ENCODE data around the gene GPR89B.
A peak's percentile ranks its signal among the peaks of the same experiment; 100 is the strongest.
"Not testable (repeated sequence)": the region's sequence is repeated elsewhere in the genome, so short reads cannot be mapped to it uniquely, and the experiment has no call there.

The GPR89B gene

GRCh38 chr1:147942563-147942962 is 14.3 kb downstream of the GPR89B start:
- not testable (repeated sequence) for DNase-seq

DNA sequence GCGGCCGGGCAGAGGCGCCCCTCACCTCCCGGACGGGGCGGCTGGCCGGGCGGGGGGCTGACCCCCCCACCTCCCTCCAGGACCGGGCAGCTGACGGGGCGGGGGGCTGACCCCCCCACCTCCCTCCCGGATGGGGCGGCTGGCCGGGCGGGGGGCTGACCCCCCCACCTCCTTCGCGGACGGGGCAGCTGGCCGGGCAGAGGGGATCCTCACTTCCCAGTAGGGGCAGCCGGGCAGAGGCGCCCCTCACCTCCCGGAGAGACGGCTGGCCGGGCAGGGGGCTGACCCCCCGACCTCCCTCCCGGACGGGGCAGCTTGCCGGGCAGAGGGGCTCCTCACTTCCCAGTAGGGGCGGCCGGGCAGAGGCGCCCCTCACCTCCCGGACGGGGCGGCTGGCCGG is 21.3 kb downstream of the GPR89B start:
- DNase-seq, result not testable (repeated sequence)

DNA sequence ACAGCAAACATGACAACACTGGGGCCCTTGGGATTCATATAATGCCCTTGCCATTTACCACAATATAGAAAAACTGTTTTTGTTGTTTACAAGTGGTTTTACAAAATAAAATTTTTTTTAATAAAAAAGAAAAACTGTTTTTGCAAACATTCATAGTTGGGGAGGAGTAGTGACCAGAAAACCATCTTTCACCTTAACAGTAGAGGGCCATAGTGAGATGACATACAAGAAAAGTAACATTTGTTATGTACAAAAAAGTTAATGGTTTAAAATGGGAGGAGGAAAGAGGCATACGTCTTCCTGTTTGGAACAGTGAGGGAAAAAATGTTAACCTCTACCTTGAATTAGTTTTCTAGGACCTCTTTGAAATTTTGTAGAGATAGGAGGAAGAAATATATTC is 30.7 kb downstream of the GPR89B start:
- not testable (repeated sequence) for DNase-seq

- not testable (repeated sequence) for DNase-seq
These were observed 31.5 kb downstream of the GPR89B start for GRCh38 chr1:147959680-147960079.

DNA sequence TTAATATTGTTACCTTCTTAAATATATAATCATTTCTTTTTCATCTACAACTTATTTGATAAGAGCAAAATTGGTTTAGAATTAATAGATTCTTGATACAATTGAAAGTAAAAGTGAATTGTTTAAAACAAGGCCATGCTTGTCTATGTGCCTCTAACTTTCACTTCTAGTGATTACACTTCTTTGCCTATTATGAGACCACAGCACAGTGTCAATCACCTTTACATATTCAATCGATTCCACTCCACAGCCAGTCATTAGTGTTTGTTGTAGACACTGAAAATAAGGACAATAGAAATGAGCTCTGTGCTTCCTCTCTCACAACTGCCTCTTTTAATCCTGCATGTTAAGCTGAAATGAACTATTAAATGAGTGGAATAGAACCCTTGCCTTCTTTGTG is 36.4 kb downstream of the GPR89B start:
- DNase-seq, result not testable (repeated sequence)

GRCh38 chr1:147966657-147967056 is 38.4 kb downstream of the GPR89B start:
- DNase-seq, result not testable (repeated sequence)

GRCh38 chr1:147978896-147979651 is 50.9 kb downstream of the GPR89B start:
- not testable (repeated sequence) for DNase-seq

GRCh38 chr1:147985374-147985773 is 57.2 kb downstream of the GPR89B start:
- DNase-seq, result not testable (repeated sequence)

DNA sequence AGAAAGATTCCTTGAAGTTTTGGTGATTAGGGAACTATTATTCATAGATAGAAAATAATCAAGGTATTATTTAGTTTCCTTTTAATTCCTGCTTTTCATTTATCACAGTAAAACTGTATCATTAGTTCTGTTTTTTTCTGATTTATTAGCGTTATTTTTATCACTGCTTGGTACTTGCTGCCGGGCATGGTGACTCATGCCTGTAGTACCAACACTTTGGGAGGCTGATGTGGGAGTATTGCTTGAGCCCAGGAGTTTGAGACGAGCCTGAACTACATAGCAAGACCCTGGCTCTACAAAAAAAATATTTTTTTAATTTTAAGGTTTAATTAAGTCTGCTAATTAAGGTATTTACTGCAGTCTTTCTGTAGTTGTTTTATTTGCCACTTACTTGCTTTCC is 59.7 kb downstream of the GPR89B start:
- DNase-seq, result not testable (repeated sequence)

GRCh38 chr1:147992916-147993315 is 64.7 kb downstream of the GPR89B start:
- DNase-seq, result not testable (repeated sequence)

GRCh38 chr1:147993400-147993799 is 65.2 kb downstream of the GPR89B start:
- DNase-seq, result not testable (repeated sequence)

GRCh38 chr1:147993825-147994615 is 65.8 kb downstream of the GPR89B start:
- not testable (repeated sequence) for DNase-seq

DNA sequence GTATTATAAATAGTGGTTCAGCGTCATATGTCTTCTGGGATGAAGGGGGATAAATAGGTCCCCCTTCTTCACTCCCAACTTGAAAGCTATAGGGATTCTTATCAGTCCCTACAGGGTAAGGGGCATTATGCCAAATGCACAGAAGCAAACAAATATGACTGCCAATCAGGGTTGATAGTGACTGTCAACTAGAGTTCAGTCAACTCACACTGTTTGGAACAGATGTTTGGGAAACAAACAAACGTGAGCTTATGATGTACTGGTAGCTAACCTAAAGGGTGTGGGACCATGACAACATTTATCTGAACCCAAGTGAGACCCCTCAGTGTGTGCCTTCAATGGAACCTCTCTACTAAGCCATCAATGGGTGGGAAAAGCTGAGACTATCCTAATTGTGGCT is 67.9 kb downstream of the GPR89B start:
- not testable (repeated sequence) for DNase-seq

DNA sequence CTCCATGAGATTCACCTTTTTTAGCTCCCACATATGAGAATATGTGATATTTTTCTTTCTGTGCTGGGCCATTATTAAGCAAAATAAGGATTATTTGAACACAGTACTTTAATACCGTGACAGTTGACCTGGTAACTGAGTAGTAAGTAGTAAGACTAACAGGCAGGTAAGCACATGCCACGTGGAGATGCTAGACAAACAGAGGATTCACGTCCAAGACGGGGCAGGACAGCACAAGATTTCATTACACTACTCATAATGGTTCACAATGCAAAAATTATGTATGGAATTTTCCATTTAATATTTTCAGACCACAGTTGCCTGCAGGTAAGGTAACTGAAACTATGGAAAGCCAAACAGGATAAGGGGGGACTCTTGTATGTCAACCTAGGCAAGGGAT is 79.5 kb downstream of the GPR89B start:
- not testable (repeated sequence) for DNase-seq

DNA sequence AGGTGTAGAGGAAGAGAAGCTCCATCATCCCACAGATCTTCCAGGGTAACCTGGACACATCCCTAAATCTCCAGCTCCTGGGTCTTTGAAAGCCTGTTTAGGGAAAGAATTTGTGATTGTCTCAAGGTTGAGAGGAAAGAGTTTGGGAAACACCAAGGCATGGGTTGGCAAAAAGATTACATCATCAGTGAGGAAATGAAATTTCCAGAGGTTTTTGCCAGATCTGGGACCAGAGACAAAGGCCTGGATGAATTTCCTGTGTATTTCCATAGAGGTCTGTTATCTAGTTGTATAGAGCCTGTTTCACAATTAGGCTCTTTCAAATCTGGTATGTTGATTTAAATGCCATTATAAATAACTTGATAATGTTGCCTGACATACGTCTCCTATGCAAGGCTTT is 82.3 kb downstream of the GPR89B start:
- DNase-seq, result no peak

DNA sequence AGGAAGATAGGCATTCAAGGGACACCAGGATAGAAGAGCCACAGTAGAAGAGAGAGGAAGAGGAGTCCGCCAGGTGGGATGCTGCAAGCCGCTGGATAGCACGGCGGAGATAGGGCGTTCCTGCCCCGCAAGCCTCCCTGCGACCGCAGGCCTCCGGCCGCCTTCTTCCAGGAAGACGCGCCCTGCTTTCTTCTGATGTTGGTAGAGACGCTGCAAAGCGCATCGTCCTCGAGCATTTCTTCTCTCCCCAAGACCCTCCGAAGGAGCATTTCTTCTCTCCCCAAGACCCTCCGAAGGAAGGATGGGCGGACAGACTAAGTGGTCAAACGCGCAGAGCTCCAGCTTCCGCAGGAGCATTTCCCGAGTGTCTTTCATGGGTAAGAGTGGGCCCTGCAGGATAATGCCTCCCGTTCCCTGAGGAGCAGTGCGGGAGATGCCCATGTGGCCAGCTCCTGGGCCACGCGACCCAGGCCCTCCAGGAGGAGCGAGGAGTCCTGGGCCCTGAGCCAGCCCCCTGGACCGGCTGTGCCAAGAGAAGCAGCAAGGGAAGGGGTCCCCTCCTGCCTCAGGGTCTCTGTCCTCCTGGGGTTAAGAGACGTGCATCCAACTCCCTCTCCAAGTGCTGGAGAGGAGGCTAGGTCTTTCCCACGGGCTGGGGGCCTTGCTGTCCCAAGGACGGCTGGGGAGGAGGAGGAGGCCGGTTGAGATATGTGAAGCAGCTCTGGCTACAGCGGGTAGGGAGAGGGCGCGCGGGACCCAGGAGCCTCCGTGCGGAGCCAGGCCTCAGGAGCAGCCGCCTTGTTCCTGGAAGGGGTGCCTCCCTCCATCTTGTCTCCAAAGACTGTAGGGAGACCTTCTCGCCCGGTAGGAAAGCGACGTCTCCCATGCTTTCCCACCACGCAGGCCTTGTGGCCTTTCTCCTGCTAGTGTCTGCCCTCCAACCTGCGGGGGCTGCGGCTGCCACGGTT is 85.2 kb downstream of the GPR89B start:
- DNase-seq, result peak; percentile 51

DNA sequence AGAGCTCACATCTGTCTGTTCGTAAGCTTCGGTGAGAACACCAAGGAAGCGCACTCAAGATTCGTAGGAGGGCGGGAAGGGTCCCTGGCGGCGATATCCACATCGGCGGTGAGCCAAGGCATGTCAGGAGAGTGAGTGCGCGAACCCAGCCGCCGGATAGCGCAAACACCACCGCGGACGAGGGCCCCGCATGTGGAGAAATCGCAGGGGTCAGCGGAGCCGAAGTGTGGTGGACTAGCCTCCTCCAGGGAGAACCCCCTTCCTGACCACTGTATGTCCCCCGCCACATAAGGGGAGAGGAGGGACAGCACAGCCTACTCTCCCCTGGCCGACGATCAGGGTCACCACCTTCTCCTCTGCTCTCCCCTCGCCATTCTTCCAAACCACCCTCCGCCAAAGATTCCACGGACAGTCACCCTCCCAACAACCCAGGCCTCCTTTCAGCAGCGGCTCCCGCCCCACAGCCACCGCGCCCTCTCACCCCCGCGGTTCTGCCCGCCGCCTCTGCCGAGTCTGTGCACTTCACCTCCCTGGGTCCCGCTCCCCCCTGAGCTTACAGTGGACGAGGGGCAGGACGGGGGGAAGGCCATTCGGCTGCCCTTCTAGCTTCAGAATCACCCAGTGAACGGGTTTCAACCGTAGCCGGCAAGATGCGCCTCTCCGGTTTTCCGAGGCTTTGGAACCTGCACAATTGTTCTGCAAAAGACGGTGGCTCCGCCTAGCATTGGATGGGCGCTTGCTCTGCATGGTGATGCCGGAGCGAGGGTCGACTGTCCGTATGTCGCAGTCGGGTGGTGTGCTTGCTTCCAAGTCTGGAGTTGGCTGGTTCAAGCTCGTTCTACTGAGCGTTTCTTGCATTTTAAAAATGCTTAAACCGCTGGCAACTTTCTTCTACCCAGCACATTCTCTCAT is 86.3 kb downstream of the GPR89B start:
- DNase-seq, result not testable (repeated sequence)

GRCh38 chr1:148024918-148025317 is 96.7 kb downstream of the GPR89B start:
- not testable (repeated sequence) for DNase-seq

DNA sequence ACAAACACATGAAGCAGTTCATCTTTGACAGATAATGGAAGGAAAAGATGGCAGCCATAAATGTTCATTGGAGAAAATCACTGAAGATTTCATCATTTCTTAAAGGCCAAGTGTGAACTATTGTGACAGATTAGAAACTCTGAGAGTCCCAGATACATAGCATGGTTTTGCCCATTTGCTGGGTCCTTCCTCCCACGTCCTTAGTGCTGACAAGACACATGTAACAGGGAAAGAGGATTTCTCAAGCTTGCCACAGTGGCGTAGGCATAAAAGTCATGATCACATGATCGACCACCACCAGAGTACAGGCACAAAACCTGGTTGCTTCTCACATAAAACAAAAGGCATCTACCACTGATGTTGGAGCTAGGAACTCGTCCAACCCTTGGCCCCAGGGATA is 98.8 kb downstream of the GPR89B start:
- not testable (repeated sequence) for DNase-seq

DNA sequence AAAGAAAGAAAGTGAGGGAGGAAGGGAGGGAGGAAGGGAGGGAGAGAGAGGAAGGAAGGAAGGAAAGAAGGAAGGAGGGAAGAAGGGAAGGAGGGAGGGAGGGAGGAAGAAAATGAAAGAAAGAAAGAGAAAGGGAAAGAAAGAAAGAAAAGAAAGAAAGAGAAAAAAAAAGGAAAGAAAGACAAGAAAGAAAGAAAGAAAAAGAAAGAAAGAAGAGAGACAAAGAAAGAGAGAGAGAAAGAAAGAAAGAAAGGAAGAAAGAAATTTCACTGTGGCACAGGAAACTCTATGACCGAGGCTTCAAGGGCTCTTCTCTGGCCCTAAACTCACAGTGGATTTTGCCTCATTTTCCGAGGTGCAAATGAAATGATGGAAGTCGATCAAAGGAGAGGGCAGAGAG is 104.0 kb downstream of the GPR89B start:
- DNase-seq, result not testable (repeated sequence)

GRCh38 chr1:148032690-148033089 is 104.5 kb downstream of the GPR89B start:
- DNase-seq, result not testable (repeated sequence)

DNA sequence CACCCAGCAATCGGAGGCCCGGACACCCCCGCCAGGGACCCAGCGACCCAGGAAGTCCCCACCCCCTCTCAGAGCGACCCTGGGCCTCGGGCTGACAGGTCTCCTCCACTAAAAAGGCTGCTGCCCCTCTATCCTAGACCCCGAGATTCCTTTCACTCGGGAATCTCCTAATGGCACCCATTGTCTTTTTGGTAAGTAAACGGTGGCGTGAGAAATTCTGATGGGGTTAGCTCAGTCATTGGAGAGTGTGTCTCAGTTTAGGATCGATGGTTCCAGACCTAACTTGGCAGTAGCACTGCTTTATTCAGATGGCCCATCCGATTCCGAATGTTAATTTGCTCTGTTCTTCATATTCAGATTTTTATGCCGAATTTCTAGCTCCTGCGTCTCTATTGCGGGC is 104.9 kb downstream of the GPR89B start:
- not testable (repeated sequence) for DNase-seq

Measured in islet precursor cell (in vitro differentiated cells).